ACC112 (cell line): Measurements from ENCODE around the gene AJAP1.
"Not testable (repeated sequence)": the region's sequence is repeated elsewhere in the genome, so short reads cannot be mapped to it uniquely, and the experiment has no call there.

Experiments
- H2AFZ ChIP-seq: fragments of 200-600 bp; sonication (generic); one replicate; pipeline ENCODE4 v1.6.0; 2017; ENCODE audit warnings: antibody characterized with exemption, low read length; ENCODE audit not compliant: unreplicated experiment
- H3K27ac ChIP-seq: fragments of 200-600 bp; sonication (generic); 2 replicates; pipeline ENCODE4 v1.5.1; 2014; ENCODE audit warnings: low read depth, mild to moderate bottlenecking, antibody characterized with exemption, low read length, moderate library complexity
- H3K27me3 ChIP-seq: fragments of 200-600 bp; sonication (generic); 2 replicates; pipeline ENCODE4 v1.6.1; 2014; ENCODE audit warnings: mild to moderate bottlenecking, antibody characterized with exemption, low read length, moderate library complexity, mixed read lengths; ENCODE audit not compliant: insufficient read depth
- H3K36me3 ChIP-seq: fragments of 200-600 bp; sonication (generic); 2 replicates; pipeline ENCODE4 v1.6.1; 2016; ENCODE audit warnings: mild to moderate bottlenecking, antibody characterized with exemption, low read length, moderate library complexity, mixed read lengths; ENCODE audit not compliant: insufficient read depth
- H3K4me1 ChIP-seq: fragments of 200-600 bp; sonication (generic); one replicate; pipeline ENCODE4 v1.6.1; 2016; ENCODE audit warnings: low read length, mixed read lengths; ENCODE audit not compliant: insufficient read depth, unreplicated experiment, control insufficient read depth
- H3K4me3 ChIP-seq: fragments of 200-600 bp; sonication (generic); 2 replicates; pipeline ENCODE4 v1.5.1; 2014; ENCODE audit warnings: mild to moderate bottlenecking, low read depth, low read length
- H3K79me2 ChIP-seq: fragments of 200-600 bp; sonication (generic); one replicate; pipeline ENCODE4 v1.6.0; 2016; ENCODE audit warnings: low read length; ENCODE audit not compliant: control insufficient read depth, unreplicated experiment, insufficient read depth

Gene AJAP1

GRCh38 chr1:4617506-4617905 lies 36.9 kb upstream of the AJAP1 start:
- Histone ChIP-seq H3K27ac (no peak overlapping the region), H3K4me1 (no peaks in the 10 kb centered on the region), H3K4me3 (no peak overlapping the region), H2AFZ (no peak overlapping the region), H3K27me3 (no peaks in the 10 kb centered on the region), H3K36me3 (no peaks in the 10 kb centered on the region), H3K79me2 (no peaks in the 10 kb centered on the region)

GRCh38 chr1:4618827-4619226 lies 35.6 kb upstream of the AJAP1 start:
- not testable (repeated sequence) for H2AFZ ChIP-seq, H3K27me3 ChIP-seq, H3K79me2 ChIP-seq, H3K4me3 ChIP-seq, H3K36me3 ChIP-seq, H3K27ac ChIP-seq, H3K4me1 ChIP-seq

- Histone ChIP-seq H3K4me1 (no peaks in the 10 kb centered on the region), H3K79me2 (no peaks in the 10 kb centered on the region), H3K4me3 (no peak overlapping the region), H2AFZ (no peak overlapping the region), H3K36me3 (no peaks in the 10 kb centered on the region), H3K27me3 (no peaks in the 10 kb centered on the region), H3K27ac (no peak overlapping the region)
These were observed 32.8 kb upstream of the AJAP1 start for GRCh38 chr1:4621646-4622045.

GRCh38 chr1:4622821-4623220 lies 31.6 kb upstream of the AJAP1 start:
- no peak overlapping the region for H3K4me3 ChIP-seq
- H3K79me2 ChIP-seq = no peaks in the 10 kb centered on the region
- H2AFZ ChIP-seq = no peak overlapping the region
- H3K27me3 ChIP-seq = no peaks in the 10 kb centered on the region
- H3K27ac ChIP-seq = no peak overlapping the region
- H3K36me3 ChIP-seq = no peaks in the 10 kb centered on the region
- no peaks in the 10 kb centered on the region for H3K4me1 ChIP-seq

GRCh38 chr1:4624141-4624715 lies 30.2 kb upstream of the AJAP1 start:
- H3K4me3 ChIP-seq = no peak overlapping the region
- H3K79me2 ChIP-seq = no peaks in the 10 kb centered on the region
- no peaks in the 10 kb centered on the region for H3K4me1 ChIP-seq
- H3K27me3 ChIP-seq = no peaks in the 10 kb centered on the region
- H2AFZ ChIP-seq = no peak overlapping the region
- no peak overlapping the region for H3K27ac ChIP-seq
- no peaks in the 10 kb centered on the region for H3K36me3 ChIP-seq

DNA sequence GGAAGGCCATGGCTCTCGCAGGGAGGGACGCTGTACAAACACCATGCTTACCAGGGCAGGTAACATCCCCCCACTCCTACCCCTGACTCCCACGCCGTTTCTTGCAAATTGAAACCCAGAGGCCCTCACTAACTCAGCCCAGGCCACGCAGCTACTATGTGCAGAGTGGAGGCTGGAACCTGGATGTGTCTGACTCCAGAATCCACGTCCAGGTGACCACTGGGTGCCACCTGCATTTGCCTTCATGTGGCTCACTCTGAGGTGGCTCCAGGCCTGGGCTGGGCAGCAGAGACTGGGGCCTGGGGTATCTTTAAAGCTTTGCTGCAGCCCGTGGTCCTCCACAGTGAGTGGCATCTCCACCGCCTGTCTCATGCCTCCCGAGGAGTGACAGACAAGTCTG lies 29.6 kb upstream of the AJAP1 start:
- Histone ChIP-seq H3K36me3 (no peaks in the 10 kb centered on the region), H2AFZ (no peak overlapping the region), H3K79me2 (no peaks in the 10 kb centered on the region), H3K27ac (no peak overlapping the region), H3K4me3 (no peak overlapping the region), H3K27me3 (no peaks in the 10 kb centered on the region), H3K4me1 (no peaks in the 10 kb centered on the region)

GRCh38 chr1:4626061-4626460 lies 28.3 kb upstream of the AJAP1 start:
- no peaks in the 10 kb centered on the region for H3K36me3 ChIP-seq
- no peak overlapping the region for H3K4me3 ChIP-seq
- no peaks in the 10 kb centered on the region for H3K4me1 ChIP-seq
- H3K79me2 ChIP-seq = no peaks in the 10 kb centered on the region
- H2AFZ ChIP-seq = no peak overlapping the region
- no peak overlapping the region for H3K27ac ChIP-seq
- H3K27me3 ChIP-seq = no peaks in the 10 kb centered on the region

- H3K36me3 ChIP-seq = no peaks in the 10 kb centered on the region
- no peak overlapping the region for H3K4me3 ChIP-seq
- no peak overlapping the region for H3K27ac ChIP-seq
- no peaks in the 10 kb centered on the region for H3K79me2 ChIP-seq
- H2AFZ ChIP-seq = no peak overlapping the region
- no peaks in the 10 kb centered on the region for H3K27me3 ChIP-seq
- H3K4me1 ChIP-seq = no peaks in the 10 kb centered on the region
These were observed 27.7 kb upstream of the AJAP1 start for GRCh38 chr1:4626560-4627319.

DNA sequence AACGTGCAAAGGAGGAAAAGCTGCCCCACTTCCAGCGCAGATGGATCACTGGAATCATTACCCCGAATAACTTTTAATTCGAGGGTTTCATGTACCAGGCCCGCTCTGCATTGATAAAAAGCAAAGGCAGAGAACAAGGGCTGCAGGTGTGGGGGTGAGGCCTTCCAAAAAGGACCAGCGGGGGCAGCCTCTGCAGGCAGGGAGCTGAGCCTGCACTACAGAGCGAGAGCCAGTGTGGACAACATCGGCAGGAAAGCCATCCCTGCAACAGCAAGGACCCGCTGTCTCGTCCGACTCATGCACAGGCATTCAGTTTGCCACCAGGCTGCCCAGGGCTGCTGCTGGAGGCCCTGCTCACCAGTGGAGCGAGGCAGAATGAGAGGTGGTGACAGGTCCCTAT lies 27.1 kb upstream of the AJAP1 start:
- Histone ChIP-seq H3K79me2 (no peaks in the 10 kb centered on the region), H3K4me1 (no peaks in the 10 kb centered on the region), H3K4me3 (no peak overlapping the region), H2AFZ (no peak overlapping the region), H3K27me3 (no peaks in the 10 kb centered on the region), H3K27ac (no peak overlapping the region), H3K36me3 (no peaks in the 10 kb centered on the region)

DNA sequence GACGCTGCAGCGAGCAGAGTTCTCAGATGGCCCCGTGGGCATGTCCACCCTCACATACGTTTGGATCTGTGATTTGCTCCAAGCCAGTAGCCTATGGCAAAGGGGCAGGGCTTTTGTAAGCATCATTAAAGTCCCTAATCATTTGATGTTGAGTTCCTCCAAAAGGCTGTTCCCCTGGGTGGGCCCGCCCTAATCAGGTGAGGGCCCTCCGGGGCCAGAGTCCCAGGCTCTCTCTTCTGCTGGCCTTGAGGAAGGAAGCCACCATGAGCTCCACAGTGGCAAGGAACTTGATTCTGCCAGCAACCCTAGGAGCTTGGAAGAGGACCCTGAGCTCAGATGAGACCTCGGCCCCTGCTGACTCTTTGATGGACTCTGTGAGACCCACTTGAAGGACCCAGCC lies 25.4 kb upstream of the AJAP1 start:
- Histone ChIP-seq H3K27me3 (no peaks in the 10 kb centered on the region), H3K27ac (no peak overlapping the region), H3K36me3 (no peaks in the 10 kb centered on the region), H3K4me3 (no peak overlapping the region), H3K79me2 (no peaks in the 10 kb centered on the region), H3K4me1 (no peaks in the 10 kb centered on the region), H2AFZ (no peak overlapping the region)

- H2AFZ ChIP-seq = no peak overlapping the region
- H3K4me3 ChIP-seq = no peak overlapping the region
- H3K36me3 ChIP-seq = no peaks in the 10 kb centered on the region
- no peaks in the 10 kb centered on the region for H3K4me1 ChIP-seq
- no peak overlapping the region for H3K27ac ChIP-seq
- no peaks in the 10 kb centered on the region for H3K79me2 ChIP-seq
- no peaks in the 10 kb centered on the region for H3K27me3 ChIP-seq
These were observed 23.8 kb upstream of the AJAP1 start for GRCh38 chr1:4630561-4630960.
